Mucosa of gallbladder (tissue), 1 donor: ENCODE measurements around the gene SLC5A2. TPM values are rescaled to one million over a fixed set of nuclear protein-coding genes. Genes with fewer than 3 reads are reported as not detected.
A peak's percentile ranks its signal among the peaks of the same experiment; 100 is the strongest.
"Not testable (repeated sequence)": the region's sequence is repeated elsewhere in the genome, so short reads cannot be mapped to it uniquely, and the experiment has no call there.

Experiments used
- DNase-seq: peaks from one replicate; pipeline ENCODE4 v3.0.0-alpha.2; 2020; ENCODE audit warnings: low spot score
- total RNA-seq: library from RNA; stranded (reverse); gene quantifications from one replicate; pipeline ENCODE4 v1.2.1, GENCODE V29; 2021
- donor health status: DM: no; HTN: no; CAD: no.

The SLC5A2 gene
- total RNA-seq, 1 donor from 2014 or later: 3.7 TPM

DNA sequence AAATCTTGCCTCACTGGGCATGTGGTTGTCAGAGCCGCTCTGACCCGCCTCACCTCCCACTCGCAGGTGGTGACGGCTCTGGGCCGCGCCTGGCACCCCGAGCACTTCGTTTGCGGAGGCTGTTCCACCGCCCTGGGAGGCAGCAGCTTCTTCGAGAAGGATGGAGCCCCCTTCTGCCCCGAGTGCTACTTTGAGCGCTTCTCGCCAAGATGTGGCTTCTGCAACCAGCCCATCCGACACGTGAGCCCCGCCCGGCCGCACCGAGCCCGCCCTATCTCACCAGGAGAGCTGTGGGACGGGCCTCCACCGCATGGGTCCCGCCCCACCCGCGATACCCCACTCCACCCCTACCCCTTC is 7.0 kb upstream of the SLC5A2 start:
- no peak for DNase-seq

DNA sequence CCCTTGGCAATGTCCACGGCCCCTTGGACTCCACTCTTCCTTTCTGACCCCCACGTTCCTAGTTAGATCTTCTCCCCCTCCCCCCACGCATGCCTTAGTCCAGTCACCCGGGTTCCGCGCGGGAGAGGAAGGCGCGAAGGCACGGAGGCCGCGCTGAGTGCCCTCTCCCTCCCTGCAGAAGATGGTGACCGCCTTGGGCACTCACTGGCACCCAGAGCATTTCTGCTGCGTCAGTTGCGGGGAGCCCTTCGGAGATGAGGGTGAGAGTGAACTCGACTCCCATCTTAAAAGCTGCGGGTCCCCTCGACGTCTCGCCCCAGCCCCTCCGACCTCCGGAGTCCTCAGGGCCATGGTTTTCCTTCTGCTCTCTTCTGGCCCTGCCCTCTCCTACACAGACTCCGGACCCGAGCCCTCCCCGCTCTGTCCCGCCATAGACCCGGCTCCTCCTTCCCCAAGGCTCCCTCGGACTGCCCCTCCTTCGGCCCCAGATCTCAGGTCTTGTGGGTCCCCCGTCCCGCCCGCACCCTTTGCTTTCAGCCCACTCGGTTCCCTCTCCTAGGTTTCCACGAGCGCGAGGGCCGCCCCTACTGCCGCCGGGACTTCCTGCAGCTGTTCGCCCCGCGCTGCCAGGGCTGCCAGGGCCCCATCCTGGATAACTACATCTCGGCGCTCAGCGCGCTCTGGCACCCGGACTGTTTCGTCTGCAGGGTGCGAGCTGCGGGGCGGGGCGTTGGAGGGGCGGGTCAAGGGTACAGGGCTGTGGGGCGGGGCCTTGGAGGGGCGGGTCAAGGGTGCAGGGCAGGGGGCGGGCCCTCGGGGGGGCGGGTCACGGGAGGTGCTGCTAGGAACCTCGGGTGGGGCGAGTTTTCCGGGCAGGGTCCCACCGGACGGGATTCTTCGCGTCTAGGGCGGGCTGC is 6.4 kb upstream of the SLC5A2 start:
- peak; percentile 72 for DNase-seq

DNA sequence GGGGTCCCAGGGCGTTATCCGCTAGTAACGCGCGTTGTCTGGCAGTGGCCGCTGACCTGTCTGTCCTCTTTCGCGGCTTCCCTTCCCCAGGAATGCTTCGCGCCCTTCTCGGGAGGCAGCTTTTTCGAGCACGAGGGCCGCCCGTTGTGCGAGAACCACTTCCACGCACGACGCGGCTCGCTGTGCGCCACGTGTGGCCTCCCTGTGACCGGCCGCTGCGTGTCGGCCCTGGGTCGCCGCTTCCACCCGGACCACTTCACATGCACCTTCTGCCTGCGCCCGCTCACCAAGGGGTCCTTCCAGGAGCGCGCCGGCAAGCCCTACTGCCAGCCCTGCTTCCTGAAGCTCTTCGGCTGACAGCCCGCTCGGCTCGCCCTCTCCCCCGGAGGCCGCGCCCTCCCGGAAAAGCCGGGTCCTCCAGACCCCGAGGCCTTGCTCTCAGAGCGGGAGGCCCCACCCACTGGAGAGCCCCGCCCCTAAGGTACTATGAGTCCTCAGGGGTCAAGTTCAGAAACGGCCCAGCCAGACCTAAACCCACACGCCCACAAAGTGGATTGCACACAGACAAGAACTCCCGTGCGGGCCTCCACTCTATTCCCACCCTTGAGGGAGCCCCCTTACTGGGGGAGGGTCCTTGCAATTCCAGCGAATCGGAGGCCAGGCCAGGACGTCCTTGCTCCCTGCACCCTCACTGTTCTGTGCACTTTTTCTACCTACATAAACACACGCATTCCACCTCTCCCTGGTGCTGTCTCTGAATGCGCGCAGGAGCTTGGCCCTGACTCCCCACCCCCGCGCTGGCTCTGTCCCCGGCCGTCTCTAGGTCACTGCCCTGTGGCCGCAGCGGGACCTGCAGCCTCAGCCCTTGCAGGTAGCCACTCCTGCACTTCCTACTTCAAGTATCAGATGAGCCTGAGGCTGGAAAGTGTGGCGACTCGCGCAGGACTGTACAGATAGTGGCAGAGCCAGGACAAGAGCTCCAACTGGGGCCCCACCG is 5.4 kb upstream of the SLC5A2 start:
- no peak for DNase-seq

DNA sequence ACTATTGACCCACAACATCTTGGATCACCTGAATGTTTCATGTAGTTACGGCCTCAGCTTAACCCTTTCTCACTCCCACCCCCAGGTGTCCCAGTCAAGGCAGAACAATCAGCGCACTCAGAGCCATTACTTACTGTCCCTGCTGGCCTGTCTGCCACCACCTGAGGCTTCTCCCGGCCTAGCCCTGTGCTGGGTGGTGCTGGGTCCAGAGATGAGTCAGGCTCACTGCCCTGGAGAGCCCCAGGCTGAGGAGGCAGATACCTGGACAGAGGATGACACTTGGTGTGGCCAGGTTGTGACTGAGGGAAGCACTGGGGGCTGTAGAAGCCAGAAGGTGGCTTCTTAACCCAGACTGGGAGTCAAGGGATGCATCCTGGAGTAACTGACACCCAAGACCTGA is 4.0 kb upstream of the SLC5A2 start:
- no peak for DNase-seq

DNA sequence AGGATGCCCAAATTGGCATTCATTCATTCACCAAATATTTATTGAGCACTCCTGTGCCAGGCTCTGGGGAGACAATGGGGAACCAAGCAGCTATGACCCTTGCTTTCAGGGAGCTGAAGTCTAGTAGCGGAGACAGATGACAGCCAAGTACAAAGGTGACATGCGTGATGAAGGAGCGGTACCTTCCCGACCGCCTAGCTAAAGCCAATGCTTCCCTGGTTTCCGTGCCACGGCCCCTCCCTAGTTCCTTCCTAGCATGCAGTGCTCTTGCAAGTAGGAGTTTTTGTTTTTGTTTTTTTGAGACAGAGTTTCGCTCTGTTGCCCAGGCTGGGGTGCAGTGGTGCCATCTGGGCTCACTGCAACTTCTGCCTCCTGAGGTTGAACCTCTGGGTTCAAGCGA is 3.2 kb upstream of the SLC5A2 start:
- no peak for DNase-seq

DNA sequence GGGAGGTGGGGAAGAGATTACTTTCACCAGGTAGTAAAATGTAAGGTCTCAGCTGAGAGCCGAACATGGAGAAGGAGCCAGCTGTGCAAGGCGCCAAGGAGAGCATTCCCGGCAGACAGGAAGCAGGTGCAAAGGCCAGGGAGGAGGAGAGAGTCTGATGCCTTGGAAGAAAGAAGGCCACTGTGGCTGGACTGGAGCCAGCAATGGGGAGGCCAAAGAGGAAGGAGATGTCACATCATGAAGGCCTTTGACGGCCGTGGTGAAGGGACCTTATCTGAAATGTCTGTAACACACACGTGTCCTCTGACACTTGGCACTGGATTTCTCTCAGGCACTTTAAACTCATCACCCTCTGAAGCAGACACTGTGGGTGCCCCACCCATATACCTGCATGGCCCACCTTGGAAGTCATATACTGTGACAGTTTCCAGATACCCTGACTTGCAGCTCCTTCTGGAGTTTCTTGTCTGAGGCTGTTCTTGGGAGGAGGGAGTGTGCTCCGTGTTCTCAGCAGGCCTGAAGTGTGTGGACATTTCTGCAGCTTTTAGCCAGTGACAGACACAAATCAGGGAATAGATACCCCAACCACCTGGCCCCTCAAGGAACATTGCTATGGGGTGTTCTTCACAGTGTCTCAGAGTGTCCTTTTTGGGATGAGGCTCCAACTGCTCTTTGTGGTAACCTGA is 1.9 kb upstream of the SLC5A2 start:
- DNase-seq: peak; percentile 61

DNA sequence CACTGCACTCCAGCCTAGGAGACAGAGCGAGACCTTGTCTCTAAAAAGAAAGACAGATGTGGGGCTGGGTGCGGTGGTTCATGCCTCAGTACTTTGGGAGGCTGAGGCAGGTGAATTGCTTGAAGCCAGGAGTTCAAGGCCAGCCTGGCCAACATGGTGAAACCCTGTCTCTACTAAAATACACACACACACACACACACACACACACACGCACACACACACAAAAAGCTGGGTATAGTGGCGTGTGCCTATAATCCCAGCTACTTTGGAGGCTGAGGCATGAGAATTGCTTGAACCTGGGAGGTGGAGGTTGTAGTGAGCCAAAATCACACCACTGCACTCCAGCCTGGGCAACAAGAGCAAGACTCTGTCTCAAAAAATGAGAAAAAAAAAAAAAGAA is 1.1 kb downstream of the SLC5A2 start:
- DNase-seq: not testable (repeated sequence)

DNA sequence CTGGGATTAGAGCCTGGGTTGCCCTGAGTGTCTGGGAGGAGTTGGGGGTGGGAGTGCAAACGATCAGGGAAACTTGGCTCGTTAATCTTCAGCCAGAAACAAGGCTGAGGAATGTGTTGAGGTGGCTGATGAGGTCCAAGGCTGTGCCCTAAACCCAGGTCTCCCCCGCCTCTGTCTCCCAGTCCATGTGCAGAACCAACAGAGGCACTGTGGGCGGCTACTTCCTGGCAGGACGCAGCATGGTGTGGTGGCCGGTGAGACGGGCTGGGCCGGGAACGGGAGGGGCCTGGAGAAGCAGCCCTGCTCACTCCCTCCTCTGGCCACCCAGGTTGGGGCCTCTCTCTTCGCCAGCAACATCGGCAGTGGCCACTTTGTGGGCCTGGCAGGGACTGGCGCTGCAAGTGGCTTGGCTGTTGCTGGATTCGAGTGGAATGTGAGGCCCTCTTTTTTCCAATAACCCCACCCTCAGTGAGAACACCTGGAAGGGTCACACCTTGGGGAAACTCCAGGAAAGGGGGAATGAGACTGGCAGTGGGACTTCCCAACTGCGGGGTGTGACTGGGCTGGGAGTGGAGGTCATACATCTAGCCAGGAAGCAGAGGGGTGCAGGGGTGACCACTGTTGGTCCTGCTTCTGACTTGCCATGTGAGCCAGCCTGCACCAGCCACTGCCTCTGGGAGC is 1.7 kb downstream of the SLC5A2 start:
- DNase-seq: peak; percentile 67

DNA sequence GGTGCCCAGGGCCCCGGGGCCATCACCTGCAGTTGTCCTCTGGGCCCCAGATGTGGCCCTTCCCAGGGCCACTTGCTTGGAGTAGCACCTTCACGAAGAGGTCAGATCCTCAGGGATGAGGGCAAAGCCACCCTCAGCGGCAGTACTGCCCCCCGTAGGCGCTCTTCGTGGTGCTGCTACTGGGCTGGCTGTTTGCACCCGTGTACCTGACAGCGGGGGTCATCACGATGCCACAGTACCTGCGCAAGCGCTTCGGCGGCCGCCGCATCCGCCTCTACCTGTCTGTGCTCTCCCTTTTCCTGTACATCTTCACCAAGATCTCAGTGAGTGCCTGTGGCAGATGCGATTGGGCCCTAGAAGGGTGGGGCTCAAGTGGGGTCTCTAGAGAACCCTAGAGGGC is 2.6 kb downstream of the SLC5A2 start:
- DNase-seq: no peak

DNA sequence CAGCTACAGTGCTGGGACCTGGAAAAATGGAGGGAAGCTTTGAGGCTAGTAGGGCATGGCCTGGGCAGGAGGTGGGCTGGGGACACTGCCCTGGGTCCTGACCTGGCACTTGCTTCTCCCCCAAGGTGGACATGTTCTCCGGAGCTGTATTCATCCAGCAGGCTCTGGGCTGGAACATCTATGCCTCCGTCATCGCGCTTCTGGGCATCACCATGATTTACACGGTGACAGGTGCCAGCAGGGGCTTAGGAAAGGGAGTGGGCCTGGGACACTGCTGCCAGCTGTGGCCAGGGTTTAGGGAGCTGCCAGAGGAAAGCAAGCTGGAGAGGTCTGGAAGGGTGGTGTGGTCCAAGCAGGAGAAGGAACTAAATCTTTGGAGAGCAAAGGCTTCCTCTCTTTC is 3.1 kb downstream of the SLC5A2 start:
- no peak for DNase-seq

DNA sequence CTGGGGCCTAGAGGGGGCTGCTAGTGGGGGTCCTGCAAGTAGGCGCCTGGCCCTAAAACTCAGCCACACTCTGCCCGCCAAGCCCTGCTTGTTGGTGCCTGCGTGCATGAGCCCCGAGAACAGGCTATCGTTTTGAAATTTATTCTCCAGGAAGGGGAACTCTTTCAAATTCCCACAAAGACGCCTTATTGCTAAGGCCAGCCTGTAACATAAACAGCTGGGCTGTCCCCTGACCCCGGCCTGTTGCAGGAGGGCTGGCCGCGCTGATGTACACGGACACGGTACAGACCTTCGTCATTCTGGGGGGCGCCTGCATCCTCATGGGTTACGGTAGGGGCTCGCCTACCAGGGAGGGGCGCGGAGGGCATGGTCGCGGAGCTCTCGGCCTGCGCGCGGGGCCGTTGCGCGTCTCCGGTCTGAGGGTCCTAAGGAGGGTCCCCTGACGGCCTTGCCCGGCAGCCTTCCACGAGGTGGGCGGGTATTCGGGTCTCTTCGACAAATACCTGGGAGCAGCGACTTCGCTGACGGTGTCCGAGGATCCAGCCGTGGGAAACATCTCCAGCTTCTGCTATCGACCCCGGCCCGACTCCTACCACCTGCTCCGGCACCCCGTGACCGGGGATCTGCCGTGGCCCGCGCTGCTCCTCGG is 4.3 kb downstream of the SLC5A2 start:
- DNase-seq: no peak

DNA sequence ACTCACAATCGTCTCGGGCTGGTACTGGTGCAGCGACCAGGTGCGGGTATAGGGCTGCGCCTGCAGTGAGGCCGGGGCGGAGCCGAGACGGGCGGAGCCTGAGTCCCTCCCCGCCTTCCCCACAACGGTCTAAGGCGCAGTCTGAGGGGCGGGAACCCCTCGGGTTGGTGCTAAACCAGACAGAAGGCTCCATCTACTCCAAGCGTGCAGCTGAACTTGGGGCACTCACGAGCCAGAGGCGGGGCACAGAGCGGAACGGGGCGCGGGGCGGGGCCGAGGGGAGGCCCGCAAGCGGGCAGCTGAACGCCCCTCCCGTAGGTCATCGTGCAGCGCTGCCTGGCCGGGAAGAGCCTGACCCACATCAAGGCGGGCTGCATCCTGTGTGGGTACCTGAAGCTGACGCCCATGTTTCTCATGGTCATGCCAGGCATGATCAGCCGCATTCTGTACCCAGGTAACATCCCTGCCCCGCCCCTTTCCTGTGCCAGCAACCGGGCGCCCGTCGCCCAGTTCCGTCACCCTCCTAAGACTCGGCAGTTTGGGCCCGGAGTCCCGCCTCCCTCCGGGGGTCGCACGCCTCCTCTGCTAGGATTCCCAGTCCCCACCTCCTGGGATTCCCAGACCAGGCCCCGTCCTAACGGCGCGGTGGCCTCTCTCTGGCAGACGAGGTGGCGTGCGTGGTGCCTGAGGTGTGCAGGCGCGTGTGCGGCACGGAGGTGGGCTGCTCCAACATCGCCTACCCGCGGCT is 5.0 kb downstream of the SLC5A2 start:
- DNase-seq: peak; percentile 65

DNA sequence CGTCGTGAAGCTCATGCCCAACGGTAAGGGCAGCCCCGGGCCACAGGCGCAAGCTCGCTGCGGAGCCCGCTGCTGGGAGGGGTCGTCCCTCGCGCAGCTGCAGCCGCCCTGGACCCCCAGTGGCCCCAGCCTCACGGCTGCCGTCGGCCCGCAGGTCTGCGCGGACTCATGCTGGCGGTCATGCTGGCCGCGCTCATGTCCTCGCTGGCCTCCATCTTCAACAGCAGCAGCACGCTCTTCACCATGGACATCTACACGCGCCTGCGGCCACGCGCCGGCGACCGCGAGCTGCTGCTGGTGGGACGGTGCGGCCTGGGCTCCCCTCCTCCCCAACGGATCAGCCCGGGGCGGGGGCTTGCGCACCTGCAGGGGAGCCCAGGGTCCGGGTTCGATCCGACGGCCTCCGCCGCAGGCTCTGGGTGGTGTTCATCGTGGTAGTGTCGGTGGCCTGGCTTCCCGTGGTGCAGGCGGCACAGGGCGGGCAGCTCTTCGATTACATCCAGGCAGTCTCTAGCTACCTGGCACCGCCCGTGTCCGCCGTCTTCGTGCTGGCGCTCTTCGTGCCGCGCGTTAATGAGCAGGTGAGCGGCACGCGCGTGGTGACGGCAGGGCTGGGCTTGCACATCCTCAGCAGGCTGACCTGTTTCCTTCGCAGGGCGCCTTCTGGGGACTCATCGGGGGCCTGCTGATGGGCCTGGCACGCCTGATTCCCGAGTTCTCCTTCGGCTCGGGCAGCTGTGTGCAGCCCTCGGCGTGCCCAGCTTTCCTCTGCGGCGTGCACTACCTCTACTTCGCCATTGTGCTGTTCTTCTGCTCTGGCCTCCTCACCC is 5.8 kb downstream of the SLC5A2 start:
- DNase-seq: no peak

DNA sequence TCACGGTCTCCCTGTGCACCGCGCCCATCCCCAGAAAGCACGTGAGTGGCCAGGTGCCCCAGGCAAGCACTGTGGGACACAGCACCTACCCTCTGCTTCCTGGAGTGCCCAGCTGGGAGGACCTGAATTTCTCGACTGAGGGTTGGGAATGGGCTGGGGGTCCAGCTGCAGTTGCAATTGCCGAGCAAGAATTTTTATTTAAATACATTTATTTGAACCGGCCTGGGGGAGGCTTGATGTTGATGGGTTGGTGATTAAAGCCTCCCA is 6.3 kb downstream of the SLC5A2 start:
- no peak for DNase-seq

DNA sequence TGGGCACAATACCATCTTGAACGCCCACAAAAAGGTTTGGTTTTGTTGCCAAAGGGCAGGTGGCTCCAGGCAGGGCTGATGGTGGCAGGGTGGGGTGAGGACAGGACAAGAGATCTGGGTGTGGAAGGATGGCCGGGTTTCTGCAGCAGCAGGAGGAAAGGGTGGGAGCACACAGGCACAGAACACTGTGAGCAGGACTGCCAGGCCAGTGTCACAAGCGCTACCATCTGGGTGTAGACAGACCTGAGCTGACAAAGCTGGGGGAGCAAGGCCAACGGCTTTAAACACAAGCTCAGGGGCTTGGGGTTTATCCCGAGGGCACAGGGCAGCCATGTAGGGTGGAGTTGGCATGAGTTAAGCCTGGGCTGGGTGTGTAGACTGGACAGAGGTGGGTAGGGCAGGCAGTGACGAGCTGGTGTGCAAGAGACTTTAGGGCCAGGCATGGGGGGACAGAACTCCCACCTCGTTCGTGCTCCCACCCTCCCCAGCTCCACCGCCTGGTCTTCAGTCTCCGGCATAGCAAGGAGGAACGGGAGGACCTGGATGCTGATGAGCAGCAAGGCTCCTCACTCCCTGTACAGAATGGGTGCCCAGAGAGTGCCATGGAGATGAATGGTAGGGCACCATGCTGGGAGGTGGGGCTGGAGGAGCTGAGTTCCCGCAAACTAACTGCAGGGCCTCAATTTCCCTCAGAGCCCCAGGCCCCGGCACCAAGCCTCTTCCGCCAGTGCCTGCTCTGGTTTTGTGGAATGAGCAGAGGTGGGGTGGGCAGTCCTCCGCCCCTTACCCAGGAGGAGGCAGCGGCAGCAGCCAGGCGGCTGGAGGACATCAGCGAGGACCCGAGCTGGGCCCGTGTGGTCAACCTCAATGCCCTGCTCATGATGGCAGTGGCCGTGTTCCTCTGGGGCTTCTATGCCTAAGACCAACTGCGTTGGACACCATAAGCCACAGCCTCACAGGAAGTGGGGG is 7.0 kb downstream of the SLC5A2 start:
- DNase-seq: no peak

DNA sequence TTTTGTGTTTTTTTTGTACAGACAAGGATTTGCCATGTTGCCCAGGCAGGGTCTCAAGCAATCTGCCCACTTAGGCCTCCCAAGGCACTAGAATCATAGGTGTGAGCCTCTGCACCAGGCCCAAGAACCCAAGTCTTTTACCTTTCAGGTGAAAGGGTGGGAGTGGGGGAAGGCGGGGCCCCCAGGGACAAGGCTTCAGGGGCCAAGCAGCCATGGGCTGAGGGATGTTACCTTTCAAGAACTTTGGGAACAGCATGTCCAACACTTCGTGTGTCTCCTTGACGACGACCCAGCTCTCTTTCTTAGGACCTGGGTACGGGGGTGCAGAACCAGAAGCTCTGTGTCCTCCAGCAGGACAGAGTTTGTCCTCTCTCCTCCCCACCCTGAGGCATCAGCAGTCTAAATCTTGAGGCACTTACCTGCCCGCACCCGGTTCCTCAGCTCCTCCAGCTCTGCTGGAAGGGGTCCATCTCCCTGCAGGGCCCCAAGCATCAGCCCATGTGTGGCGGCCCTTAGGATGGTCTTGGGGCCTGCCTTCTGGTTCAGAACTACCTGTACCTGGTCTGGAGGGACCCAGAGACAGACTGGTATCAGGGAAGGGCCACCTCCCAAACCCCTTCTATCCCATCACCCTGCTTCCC is 9.0 kb downstream of the SLC5A2 start:
- no peak for DNase-seq

DNA sequence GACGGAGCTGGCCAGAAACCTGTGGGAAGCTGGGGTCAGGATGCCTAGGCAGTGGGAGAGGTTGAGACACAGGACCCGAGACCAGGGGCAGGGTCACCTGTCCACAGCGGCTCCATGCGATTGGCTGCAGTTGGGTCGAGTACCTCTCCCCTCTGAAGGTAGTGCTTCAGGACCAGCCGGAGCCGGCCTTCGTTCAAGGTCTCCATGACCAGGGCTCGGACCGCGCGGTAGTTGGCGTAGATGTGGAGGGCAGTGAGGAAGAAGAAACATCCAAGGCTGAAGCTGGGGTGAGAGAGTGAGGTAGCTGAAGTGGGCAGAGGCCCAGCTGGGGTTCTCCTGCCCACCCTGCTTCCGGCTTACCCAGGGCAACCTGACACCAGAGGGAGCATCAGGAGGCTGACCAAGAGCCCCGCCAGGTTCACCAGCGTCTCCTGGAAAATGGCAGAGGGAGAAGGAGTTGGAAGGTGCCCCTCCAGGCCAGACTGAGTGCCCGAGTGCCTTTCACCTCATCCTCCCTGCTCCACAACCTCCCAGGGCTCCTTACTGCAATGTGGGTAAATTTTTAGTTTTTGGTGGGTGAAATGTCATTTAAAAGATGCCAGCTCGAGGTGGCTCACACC is 10.7 kb downstream of the SLC5A2 start:
- no peak for DNase-seq
